GM19463 (cell line): ENCODE data around the gene PAQR9.
A peak's percentile ranks its signal among the peaks of the same experiment; 100 is the strongest.

ENCODE experiments used
- ATAC-seq: cut with Tn5 transposase; IDR thresholded peaks from one replicate; pipeline ENCODE4 v1.9.1; 2021; ENCODE audit warnings: mild to moderate bottlenecking, moderate library complexity; ENCODE audit not compliant: unreplicated experiment

The PAQR9 gene

DNA sequence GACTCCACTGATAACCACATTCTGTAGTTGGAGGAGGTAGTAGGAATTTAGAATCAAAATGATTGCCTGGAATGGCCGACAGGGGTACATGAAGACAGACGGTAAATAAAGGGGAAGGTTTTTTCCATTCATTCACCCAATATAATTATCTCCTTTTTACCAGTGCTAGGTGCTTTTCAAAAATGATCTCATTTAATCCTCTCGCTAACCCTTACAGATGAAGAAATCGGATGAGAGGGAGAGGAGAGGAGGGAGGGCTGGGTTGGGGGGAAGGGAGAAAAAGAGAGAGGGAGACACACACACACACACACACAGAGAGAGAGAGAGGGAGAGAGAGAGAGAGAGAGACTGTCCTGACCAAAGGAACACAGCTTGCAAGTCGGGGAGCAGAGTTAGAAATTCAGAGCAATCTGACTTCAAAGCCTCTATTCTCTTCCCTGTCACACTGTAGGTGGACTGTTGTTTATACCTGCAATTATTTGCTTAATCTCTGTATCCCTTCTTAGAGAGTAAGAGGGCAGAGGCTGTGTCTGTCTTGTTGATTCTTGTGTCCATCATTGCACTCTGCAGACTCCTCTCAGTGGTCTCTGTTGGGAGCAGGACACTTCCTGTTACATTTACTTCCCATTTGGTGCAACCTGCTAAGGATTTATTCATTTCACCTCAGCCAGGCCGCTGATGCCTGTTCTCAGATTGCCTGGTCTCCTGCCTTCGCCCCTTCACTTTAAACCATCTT lies 18.7 kb upstream of the PAQR9 start:
- ATAC-seq: no peak

GRCh38 chr3:142981108-142981507 lies 17.6 kb upstream of the PAQR9 start:
- ATAC-seq: no peak

- ATAC-seq: no peak
These were observed 13.9 kb upstream of the PAQR9 start for GRCh38 chr3:142977399-142977728.

DNA sequence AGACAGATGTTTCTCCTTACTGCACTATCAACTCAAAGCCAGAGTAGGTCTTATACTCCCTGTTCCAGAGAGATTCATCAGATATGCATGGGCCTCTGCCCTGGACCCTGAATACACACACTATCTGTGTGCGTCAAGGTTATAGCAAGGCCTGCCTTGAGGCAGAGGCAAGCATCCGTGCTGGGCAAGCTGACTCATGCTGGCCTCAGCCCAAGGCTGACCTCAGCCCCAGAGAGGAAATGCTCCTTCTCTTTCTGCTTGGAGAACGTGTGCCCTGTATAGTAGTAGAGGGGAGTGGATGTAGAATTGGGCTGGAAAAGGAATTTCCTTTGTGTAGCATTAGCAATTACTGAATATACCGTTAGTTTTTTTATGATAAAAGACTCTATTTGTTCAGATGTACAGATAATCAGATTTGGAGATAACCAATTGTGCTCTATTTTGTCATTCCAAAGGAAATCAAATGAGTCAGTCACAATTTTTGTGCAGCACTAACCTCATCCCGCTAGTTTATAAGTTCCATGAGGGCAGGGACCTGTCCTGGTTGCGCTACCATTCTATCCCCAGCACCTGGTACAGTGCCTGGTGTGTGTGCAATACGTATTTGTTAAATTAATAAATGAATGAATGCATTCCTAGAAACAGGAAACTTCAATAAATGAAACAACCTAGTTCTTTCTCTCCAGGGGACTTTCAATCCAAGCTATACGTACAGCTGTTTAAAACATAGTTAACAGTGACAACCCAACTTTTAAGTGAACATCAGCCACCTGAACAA lies 13.3 kb upstream of the PAQR9 start:
- no peak for ATAC-seq

DNA sequence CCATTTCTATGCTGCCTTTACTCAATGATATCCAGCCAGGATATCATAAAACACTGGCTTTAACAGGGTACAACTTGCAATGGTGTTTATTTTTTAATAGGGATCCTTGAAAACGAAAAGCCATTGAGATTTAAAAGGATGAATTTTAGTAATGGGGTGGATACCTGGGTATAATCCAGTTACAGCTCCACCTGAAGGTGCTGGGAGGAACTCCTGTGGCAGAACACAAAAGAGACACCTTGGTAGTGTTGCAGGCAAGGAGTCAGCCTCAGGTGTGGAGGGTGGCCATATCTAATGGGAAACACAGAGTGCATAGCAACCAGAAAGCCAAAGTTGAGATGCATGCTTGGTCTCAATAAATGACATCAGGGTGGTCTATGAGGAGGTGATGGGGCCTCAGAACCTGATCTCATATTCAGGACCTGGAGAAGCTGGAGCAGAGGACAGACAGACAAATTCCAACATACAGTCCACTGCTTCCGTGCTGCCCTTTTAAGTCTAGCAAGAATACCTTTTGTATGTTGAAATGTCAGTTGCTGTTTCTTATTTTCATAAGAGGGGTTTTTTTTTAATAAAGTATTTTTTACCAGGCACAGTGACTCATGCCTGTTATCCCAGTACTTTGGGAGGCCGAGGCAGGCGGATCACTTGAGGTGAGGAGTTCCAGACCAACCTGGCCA lies 12.0 kb upstream of the PAQR9 start:
- no peak for ATAC-seq

DNA sequence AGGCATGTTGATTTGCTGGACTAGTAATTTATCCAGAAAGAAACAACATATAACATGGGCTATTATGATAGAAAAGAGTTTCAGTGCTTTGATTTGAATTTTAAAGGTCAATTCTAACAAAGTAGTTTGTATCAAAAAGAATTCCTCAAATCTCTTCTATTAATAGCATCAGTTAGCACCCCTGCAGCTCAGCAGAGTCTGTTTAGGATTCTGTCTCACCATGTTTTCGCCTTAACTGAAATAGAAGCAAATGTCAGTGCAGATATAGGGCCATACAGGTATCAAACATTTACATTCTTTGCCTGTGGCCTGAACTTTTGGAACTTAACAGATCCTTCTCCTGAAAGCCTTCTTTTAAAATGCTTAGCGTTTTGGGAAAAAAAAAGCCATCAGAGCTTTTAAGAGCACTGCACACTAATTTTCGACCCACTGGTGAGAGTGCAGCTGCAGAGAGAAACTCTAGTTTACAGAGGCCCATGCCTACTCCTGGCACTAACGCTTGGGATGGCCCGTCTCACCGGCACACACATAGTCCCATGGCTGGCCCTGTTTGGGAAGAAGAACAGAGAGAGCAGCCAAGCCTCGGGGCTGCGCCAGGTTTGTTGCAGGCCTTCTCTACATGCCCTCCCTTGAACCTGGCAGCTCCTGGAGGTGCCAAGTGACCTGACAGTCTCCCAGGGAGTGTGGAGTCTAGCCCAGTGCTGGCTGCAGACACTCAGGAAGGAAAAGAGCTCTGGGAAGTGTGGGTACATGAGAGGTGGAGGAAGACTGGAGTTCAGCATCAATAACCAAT lies 9.9 kb upstream of the PAQR9 start:
- ATAC-seq: no peak

DNA sequence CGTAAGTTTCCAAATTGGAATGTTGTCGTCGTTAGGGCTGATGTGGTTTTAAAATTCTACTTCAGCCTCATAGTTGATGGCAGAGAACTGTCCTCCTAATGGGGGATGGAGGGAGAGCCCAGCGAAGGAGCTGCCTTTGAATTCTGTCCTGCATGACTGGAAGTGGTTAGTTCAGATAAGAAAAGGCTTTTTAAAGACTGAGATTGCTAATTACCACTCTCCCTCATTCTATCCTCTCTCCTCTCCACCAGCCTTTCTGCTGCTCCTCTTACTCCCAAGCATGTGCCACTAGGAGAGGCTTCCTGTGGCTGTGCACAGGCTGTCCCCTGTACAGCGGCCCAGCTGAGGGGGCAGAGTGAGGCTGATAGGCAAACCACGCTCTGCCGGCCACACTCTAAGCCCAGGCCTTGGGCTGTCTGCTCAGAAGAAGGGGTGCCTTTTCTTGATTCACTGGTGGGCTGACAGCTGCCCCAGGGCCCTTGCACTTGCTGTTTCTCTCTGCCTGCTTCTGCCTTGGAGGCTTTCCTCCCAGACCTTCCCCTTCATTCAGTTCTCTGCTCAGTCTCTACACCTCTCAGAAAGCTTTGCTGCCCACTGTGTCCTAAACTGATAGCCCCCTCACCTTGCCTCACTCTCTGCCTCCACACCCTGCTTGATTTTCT lies 8.7 kb upstream of the PAQR9 start:
- ATAC-seq: no peak

GRCh38 chr3:142971431-142971830 lies 8.0 kb upstream of the PAQR9 start:
- no peak for ATAC-seq

- ATAC-seq: no peak
These were observed 5.0 kb upstream of the PAQR9 start for GRCh38 chr3:142968319-142969025.

DNA sequence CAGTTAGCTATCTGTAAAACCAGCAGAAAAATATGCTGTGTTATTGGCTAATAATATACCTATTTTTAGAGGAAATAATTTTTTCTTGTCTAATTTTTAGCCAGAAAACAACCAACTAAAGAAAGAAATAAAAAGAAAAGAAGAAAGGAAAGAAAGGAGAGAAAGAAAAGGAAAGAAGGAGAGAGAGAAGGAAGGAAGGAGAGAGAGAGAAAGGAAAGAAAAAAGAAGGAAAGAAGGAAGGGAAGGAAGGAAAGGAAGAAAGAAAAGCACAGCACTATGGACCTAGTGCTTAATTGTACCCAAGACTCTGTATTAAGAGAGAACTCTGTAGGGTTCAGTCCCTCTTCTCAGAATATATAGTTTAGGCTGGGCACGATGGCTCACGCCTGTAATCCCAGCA lies 3.3 kb upstream of the PAQR9 start:
- ATAC-seq: no peak

- ATAC-seq: no peak
These were observed 2.1 kb upstream of the PAQR9 start for GRCh38 chr3:142965581-142965980.

DNA sequence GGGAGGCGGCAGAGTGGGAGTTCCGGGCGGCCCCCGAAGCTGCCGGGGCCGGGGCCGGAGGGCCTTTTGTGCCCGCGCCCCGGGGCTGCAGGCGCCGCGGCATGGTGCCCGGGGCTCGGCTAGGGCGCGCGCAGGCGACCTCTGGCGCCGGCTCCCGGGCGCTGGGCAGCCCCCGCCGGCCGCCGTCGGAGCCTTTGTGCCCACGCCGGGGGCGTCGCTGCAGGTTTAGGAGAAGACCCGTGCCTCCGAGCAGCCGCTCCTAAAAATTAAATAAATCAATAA lies 299 bp downstream of the PAQR9 start:
- peak; percentile 34 for ATAC-seq

DNA sequence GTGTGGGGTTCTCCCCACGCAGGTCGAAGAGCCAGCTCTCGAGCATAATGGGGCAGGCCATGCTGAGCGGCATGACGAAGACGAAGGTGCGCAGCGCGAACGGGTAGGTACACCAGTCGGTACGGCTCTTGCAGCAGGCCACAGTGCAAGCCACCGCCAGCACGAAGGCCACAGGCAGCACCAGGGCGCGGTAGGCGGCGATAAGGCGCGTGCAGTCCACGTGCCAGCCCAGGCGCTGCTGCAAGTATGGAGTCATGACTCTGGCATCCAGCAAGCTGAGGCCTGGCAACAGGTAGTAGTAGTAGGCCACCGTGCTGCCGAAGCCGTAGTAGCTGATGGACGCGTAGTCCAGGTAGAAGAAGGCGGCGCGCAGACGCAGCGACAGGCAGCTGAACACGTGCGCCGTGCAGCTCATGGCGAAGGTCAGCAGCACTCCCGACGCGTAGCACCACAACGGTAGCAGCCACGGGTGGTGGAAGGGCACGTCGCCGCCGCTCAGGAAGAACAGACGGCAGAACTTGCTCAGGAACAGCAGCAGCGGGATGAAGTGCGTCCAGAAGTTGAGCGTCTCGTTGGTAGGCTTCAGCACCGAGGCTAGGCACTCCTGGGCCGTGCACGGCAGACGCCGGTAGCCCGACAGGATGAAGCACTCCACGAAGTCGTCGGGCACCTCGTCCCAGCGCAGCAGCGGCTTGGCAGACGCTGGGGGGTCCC lies 797 bp downstream of the PAQR9 start:
- ATAC-seq: no peak

GRCh38 chr3:142962175-142962519 lies 1.3 kb downstream of the PAQR9 start:
- no peak for ATAC-seq

DNA sequence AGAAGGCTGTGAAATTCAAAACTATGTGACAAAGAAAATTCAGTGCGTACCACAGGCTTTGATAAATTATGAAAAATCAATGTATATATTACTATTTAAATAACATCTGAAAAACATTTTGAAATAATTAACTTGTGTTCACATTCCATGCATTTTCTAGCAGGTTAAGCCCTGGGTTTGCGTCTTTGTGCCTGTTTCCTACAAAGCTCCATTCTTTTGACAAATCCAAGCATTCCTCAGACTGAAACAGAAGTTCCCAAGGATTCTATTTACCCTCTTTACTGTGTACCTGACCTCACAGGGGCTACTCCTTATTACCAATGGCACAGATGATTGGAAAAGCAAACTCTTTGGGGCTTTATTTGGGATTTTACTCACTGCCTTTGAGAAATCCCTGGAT lies 1.9 kb downstream of the PAQR9 start:
- ATAC-seq: no peak

GRCh38 chr3:142960322-142960850 lies 3.1 kb downstream of the PAQR9 start:
- ATAC-seq: no peak

DNA sequence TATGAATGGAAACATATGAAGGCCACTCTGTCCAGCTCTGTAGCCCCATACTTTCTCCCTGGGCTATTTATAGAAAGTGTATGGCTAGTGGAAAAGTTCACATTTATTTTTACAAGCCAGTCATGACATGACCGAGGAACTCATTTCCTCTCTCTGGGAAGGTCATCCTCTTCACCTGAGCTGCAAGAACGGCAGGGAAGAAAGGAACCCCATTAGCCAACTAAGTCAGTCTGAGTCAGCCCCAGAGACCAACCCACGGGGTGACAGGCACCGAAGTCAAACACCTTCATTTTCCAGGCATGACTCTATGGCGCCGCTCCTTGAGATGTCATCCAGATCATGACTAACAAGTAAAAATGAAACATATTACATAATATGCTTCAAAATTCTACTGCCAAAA lies 4.8 kb downstream of the PAQR9 start:
- no peak for ATAC-seq

DNA sequence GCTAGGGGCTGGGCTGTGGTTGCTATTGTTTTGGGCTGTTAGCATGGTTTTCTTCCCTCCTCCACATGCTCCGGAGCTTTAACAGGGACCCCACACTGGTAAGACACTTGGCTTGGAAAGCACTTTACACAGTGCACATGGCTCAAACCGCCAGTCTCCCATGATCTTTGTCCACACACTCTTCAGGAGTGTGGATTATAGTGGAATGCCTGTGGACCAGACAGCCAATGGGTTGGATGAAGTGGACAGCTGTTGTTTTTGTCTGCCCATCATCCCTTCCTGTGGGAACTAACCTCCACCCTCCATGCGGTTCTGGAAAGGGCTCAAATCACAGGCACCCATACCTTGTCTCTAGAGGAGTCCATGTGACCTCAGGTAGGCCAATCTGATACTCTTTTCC lies 10.0 kb downstream of the PAQR9 start:
- ATAC-seq: no peak
